NCI-H1930 (cell line): ENCODE results near the gene TRUB2.
"Not testable (repeated sequence)": the region's sequence is repeated elsewhere in the genome, so short reads cannot be mapped to it uniquely, and the experiment has no call there.

Experiments used
- DNase-seq, 2 experiments: peaks; one replicate each; lab custom pipeline; 2025; lab: John Stamatoyannopoulos, UW

TRUB2 gene

DNA sequence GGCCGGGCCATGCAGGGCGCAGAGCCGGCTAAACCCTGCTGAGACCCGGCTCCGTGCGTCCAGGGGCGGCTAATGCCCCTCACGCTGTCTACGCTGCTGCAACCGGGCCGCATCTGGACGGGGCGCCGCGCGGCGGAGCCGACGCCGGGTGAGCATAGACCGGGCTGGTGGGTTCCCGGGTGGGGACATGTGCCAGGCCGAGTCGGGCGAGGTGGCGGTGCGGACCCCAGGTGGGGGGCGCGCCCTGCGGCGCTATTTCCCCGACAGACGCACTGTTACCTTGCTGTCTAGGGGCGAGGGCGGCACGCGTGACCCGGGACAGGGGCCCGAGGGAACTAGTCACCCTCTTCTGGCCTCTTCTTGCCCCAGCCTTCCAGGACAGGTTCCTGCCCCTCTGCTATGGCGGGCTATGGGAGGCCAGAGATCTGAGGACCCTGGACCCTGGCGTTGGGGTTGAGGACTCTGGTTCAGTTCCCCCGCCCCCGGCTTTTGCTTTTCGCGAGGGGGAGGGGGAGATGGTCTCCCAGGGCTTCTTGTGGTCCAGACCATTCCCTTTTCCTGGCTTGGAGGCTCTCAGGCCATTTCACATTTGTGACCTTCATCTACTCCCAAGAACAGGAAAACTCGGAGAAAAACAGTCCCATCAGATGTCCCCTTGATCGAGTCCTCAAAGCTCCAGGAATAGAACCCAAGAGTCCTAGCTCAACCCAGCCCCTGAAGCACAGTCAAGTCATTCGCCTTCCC, 18.6 kb upstream of the TRUB2 start:
- DNase-seq, result no peak

GRCh38 chr9:128339761-128340690, 17.8 kb upstream of the TRUB2 start, which contains the start of gene SLC27A4:
SLC27A4 (plus strand) TSS chr9:128340527; CDS start chr9:128343133, 2,606 bp downstream.
- DNase-seq, result peak; percentile 62 to 80

- not testable (repeated sequence) for DNase-seq
These were observed 16.8 kb upstream of the TRUB2 start for GRCh38 chr9:128338852-128339614.

- DNase-seq, result no peak
These were observed 15.7 kb upstream of the TRUB2 start for GRCh38 chr9:128337936-128338335.

DNA sequence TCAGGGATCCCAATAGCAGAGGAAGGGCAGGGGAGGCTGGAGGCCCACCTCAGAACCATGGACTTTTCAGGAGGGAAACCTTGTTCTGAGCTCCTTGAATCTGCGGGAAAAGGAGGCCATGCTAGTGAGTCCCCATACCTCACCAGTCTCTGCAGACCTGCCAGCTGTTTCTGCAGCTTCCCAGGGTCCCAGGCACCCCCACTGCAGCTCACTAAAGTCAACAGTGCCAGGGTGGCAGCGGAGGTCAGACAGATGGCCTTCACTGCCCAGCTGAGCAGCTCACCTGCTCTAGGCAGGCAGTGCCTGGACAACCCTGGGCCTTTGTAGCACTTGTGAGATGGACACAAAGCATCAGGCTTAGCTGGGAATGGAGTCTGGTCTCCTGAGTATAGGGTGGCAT, 13.7 kb upstream of the TRUB2 start:
- DNase-seq, result no peak

DNA sequence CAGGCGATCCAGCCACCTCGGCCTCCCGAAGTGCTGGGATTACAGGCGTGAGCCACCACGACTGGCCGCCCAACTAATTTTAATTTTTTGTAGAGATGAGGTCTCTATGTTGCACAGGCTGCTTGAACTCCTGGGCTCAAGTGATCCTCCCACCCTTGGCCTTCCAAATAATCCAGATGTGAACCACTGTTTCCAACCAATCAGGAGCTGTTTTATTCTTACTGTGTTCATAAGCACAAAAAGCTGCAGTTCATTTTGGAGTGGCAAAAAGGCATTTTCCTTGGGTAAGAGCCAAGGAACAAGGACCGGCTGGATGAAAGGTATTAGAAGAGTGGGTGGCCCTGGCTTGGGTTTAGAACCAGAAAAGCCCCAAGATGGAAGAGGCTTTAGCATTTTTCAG, 12.9 kb upstream of the TRUB2 start:
- no peak for DNase-seq

DNA sequence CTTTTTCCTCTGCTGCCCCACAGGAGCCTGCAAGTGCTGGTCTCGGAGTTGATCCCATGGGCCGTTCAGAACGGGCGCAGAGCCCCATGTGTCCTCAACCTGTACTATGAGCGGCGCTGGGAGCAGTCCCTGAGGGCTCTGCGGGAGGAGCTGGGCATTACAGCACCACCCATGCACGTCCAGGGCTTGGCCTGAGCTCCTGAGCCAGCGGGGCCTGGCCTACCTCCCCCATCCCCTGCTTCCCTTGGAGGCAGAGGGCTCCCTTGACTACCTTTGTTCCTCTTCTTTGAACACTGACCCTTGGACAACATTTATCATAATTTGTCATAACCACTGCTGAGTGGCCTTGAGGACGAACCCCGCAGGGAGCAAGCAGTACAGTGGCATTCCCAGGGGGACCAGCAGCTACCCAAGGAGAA, 11.2 kb upstream of the TRUB2 start:
- DNase-seq, result no peak

- DNase-seq, result no peak
These were observed 3.4 kb upstream of the TRUB2 start for GRCh38 chr9:128325629-128326028.

DNA sequence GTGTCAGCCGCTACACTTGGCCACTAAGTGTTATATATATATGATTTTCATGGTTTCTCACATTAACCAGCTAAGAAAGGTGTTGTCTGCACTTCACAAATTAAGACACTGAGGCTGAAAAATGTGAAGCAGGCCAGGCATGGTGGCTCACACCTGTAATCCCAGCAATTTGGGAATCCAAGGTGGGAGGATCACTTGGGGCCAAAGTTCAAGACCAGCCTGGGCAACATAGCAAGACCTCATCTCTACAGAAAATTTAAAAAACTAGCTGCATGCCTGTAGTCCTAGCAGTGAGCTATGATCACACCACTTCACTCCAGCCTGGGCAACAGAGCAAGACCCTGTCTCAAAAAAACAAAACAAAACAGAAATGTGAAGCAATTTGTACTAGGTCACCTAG, 2.2 kb upstream of the TRUB2 start:
- no peak for DNase-seq

GRCh38 chr9:128323791-128324190, 1.5 kb upstream of the TRUB2 start:
- no peak for DNase-seq

- no peak for DNase-seq
These were observed 1.0 kb upstream of the TRUB2 start for GRCh38 chr9:128323212-128323730.

GRCh38 chr9:128321879-128322403, 306 bp downstream of the TRUB2 start:
- DNase-seq, result no peak

DNA sequence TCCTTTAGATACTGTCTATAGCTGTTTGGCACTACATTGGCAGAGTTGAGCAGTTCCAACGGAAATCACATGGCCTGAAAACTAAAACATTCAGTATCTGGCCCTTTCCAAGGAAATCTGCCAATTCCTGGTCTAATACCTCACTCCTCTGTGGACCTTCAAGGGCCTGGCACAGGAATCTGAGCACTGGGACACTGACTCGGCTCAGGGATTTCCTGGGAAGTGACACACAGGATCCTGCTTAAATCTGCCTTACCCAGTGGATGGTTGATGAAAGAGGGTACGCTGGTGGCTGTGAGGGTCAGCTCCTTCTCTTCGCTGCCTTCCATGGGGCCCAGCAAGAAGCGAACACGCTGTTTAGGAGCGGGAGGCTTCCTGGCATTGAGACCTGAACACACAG, 904 bp downstream of the TRUB2 start:
- no peak for DNase-seq

DNA sequence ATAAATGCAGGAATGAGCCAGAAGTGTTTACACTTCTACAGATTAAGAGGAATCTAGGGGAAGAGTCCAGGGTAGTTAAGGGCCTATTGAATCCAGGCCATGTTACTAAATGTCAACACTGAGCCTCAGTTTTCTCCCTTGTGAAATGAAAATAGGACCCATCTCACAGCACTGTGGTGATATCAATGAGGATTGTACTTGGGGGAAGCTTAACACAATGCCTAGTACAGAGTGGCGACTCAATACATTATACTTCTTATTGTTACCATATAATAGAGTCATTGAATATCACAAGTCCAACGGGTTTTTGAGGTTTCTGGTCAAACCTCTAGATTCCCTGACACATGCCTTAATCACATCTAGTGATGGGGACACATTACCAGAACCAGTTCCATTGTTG, 4.6 kb downstream of the TRUB2 start:
- DNase-seq, result no peak

- DNase-seq, result no peak
These were observed 5.8 kb downstream of the TRUB2 start for GRCh38 chr9:128316421-128316820.

- no peak for DNase-seq
These were observed 7.5 kb downstream of the TRUB2 start for GRCh38 chr9:128314697-128315096.

DNA sequence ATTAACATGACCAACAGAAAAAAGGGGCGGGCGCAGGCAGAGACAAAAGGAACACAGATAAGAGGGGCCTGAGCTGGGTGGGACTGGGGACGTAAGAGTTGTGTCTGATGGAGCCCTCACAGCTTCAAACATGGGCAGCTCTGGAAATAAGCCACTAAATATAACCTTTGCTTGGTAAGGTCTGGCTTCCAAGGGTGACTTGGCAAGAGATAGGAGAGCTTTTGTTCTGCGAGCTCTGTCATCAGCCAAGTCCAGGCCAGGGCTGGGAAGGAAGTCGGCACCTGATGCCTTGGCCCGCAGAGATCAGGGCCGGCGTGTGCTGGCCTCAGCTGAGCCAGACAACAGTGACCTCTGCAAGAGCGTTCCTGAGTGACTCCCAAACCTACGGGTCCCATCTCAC, 11.8 kb downstream of the TRUB2 start:
- no peak for DNase-seq

GRCh38 chr9:128309551-128309950, 12.7 kb downstream of the TRUB2 start:
- DNase-seq, result no peak

- DNase-seq, result no peak
These were observed 17.3 kb downstream of the TRUB2 start for GRCh38 chr9:128304971-128305288.

- DNase-seq, result no peak
These were observed 17.9 kb downstream of the TRUB2 start for GRCh38 chr9:128304136-128304970.
